Muscle layer of duodenum (tissue), 2 donors: Measurements from ENCODE around the gene EEF1A1.
A peak's percentile ranks its signal among the peaks of the same experiment; 100 is the strongest.
"Not testable (repeated sequence)": the region's sequence is repeated elsewhere in the genome, so short reads cannot be mapped to it uniquely, and the experiment has no call there.

Experiments used
- H3K27ac ChIP-seq: one replicate; pipeline ENCODE4 v1.7.0; 2013; ENCODE audit warnings: mild to moderate bottlenecking, low read length
- H3K27me3 ChIP-seq: one replicate; pipeline ENCODE4 v1.7.0; 2013; ENCODE audit warnings: low read depth, mild to moderate bottlenecking, control low read depth, low read length
- H3K36me3 ChIP-seq, 2 donors: one replicate each; pipeline ENCODE4 v1.7.0; 2013; ENCODE audit warnings: low read length in 2 of 2, control low read depth in 1 of 2, mild to moderate bottlenecking in 1 of 2; ENCODE audit not compliant: insufficient read depth in 2 of 2, control insufficient read depth in 1 of 2
- H3K4me1 ChIP-seq, 2 donors: one replicate each; pipeline ENCODE4 v1.7.0; 2013; ENCODE audit warnings: low read length in 2 of 2, mild to moderate bottlenecking in 2 of 2, control low read depth in 1 of 2, moderate library complexity in 1 of 2; ENCODE audit not compliant: insufficient read depth in 2 of 2, control insufficient read depth in 1 of 2
- H3K4me3 ChIP-seq, 2 donors: one replicate each; pipeline ENCODE4 v1.7.0; 2013; ENCODE audit warnings: low read length in 2 of 2, low read depth in 1 of 2, mild to moderate bottlenecking in 1 of 2
- H3K9me3 ChIP-seq, 2 donors: one replicate each; pipeline ENCODE4 v1.7.0; 2013; ENCODE audit warnings: low read length in 2 of 2, control low read depth in 1 of 2, mild to moderate bottlenecking in 1 of 2; ENCODE audit not compliant: control insufficient read depth in 1 of 2
- donor health status: healthy.

The EEF1A1 gene

GRCh38 chr6:73532293-73532692, 11.5 kb upstream of the EEF1A1 start:
- Histone ChIP-seq H3K9me3 (no peaks in the 10 kb centered on the region), H3K27ac (no peak overlapping the region)

GRCh38 chr6:73528897-73529296, 8.1 kb upstream of the EEF1A1 start:
- H3K36me3 ChIP-seq, result no peaks in the 10 kb centered on the region
- no peaks in the 10 kb centered on the region for H3K9me3 ChIP-seq
- H3K27ac ChIP-seq, result no peak overlapping the region
- no peaks in the 10 kb centered on the region for H3K4me1 ChIP-seq
- H3K4me3 ChIP-seq, result no peak overlapping the region
- no peaks in the 10 kb centered on the region for H3K27me3 ChIP-seq

More at GRCh38 chr6:73532293-73532692, 11.5 kb upstream of the EEF1A1 start:
- H3K4me3 ChIP-seq, result no peak overlapping the region
- H3K27me3 ChIP-seq, result no peaks in the 10 kb centered on the region
- H3K36me3 ChIP-seq, result no peaks in the 10 kb centered on the region
- no peaks in the 10 kb centered on the region for H3K4me1 ChIP-seq

GRCh38 chr6:73525546-73526330, 4.9 kb upstream of the EEF1A1 start:
- H3K4me3 ChIP-seq, result no peak overlapping the region
- peaks cover 4 to 5% of the 10 kb centered on the region in 2 donors for H3K4me1 ChIP-seq
- no peaks in the 10 kb centered on the region for H3K27me3 ChIP-seq
- no peaks in the 10 kb centered on the region for H3K9me3 ChIP-seq
- H3K27ac ChIP-seq, result no peak overlapping the region
- peaks cover 0 to 6% of the 10 kb centered on the region in 2 donors for H3K36me3 ChIP-seq

GRCh38 chr6:73523434-73524123, 2.7 kb upstream of the EEF1A1 start:
- no peaks in the 10 kb centered on the region for H3K27me3 ChIP-seq
- H3K27ac ChIP-seq, result peak overlapping the region; percentile 99
- H3K4me1 ChIP-seq, result peaks cover 6 to 11% of the 10 kb centered on the region in 2 donors
- H3K36me3 ChIP-seq, result peaks cover 16 to 25% of the 10 kb centered on the region in 2 donors
- H3K9me3 ChIP-seq, result no peaks in the 10 kb centered on the region
- peak overlapping the region; percentile 66 to 76 for H3K4me3 ChIP-seq

GRCh38 chr6:73521351-73521985, 636 bp upstream of the EEF1A1 start:
- peak overlapping the region; percentile 99 for H3K27ac ChIP-seq
- peak overlapping the region; percentile 78 to 91 for H3K4me3 ChIP-seq
- peaks cover 17 to 27% of the 10 kb centered on the region in 2 donors for H3K4me1 ChIP-seq
- peaks cover 32 to 43% of the 10 kb centered on the region in 2 donors for H3K36me3 ChIP-seq
- no peaks in the 10 kb centered on the region for H3K9me3 ChIP-seq
- no peaks in the 10 kb centered on the region for H3K27me3 ChIP-seq

GRCh38 chr6:73519926-73520687, 725 bp downstream of the EEF1A1 start:
- H3K4me3 ChIP-seq, result peak overlapping the region; percentile 91 to 95
- no peaks in the 10 kb centered on the region for H3K27me3 ChIP-seq
- peak overlapping the region; percentile 99 for H3K27ac ChIP-seq
- H3K4me1 ChIP-seq, result peaks cover 30 to 39% of the 10 kb centered on the region in 2 donors
- no peaks in the 10 kb centered on the region for H3K9me3 ChIP-seq
- H3K36me3 ChIP-seq, result peaks cover 43 to 53% of the 10 kb centered on the region in 2 donors

GRCh38 chr6:73518982-73519881, 1.6 kb downstream of the EEF1A1 start:
- H3K9me3 ChIP-seq, H3K27me3 ChIP-seq: not testable (repeated sequence)
- Histone ChIP-seq H3K36me3 (peaks cover 48 to 54% of the 10 kb centered on the region in 2 donors), H3K4me1 (peaks cover 32 to 42% of the 10 kb centered on the region in 2 donors), H3K4me3 (peak overlapping the region; percentile 91 to 95), H3K27ac (peak overlapping the region; percentile 99)

GRCh38 chr6:73518100-73518981, 2.5 kb downstream of the EEF1A1 start:
- Histone ChIP-seq H3K36me3 (peaks cover 48 to 54% of the 10 kb centered on the region in 2 donors), H3K4me1 (peaks cover 36 to 42% of the 10 kb centered on the region in 2 donors), H3K27ac (peak overlapping the region; percentile 45), H3K4me3 (peak overlapping the region; percentile 91 to 95)
- not testable (repeated sequence) for H3K9me3 ChIP-seq, H3K27me3 ChIP-seq

- H3K27ac ChIP-seq, result peak overlapping the region; percentile 58
- peak overlapping the region; percentile 45 to 48 for H3K4me3 ChIP-seq
- H3K9me3 ChIP-seq, result no peaks in the 10 kb centered on the region
- H3K36me3 ChIP-seq, result peaks cover 48 to 53% of the 10 kb centered on the region in 2 donors
- H3K27me3 ChIP-seq, result no peaks in the 10 kb centered on the region
- peaks cover 32 to 38% of the 10 kb centered on the region in 2 donors for H3K4me1 ChIP-seq
Observed at GRCh38 chr6:73516514-73517489, 4.0 kb downstream of the EEF1A1 start.
